ENCODE results near the gene ING5.

Gene ING5

DNA sequence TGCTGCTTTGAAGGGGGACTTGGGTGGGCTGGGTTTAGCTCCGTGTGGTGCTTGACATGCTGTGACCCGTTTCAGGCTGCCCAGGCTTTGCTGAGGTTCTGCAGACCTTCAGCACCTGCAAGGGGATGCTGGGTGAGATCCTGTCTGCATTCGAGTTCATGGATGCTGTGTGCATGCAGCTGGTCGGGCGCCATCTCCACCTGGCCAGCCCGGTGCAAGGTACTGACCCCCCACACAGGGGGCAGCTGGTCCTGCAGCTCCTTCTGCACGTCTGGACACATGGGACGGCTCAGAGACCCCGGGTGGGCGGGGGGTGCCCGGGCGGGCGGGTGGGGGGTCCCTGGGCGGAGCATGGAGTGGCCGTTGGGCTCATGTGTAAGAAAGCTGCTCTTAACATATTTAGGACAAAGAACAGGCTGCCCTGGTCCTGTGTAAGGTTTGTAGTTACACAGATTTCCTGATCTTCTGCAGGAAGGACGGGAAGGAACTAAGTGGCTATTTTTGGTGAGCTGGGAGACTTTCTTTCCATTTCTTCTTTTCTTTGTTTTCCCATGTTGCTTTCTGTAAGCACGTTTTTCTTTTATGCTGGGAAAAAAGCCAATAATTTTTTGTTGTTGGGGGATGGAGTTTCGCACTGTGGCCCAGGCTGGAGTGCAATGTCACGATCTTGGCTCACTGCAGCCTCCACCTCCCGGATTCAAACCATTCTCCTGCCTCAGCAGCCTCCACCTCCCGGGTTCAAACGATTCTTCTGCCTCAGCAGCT lies 48.4 kb downstream of the ING5 start:
- DNase-seq, result no peak
- peaks cover 2% of the 10 kb centered on the region; the same call in 1 of the 2 replicates for H4K20me1 ChIP-seq (ENCODE audit: insufficient read depth, low read length)
- no peak for ATAC-seq (ENCODE audit: insufficient read depth, low read depth)
- H3K4me2 ChIP-seq (ENCODE audit: insufficient read depth, low read length), result no peak overlapping the region
- no peaks in the 10 kb centered on the region for H3K4me1 ChIP-seq (ENCODE audit: insufficient read depth, low read length)
- H2AFZ ChIP-seq (ENCODE audit: low read depth, low read length), result no peak overlapping the region
- H3K9ac ChIP-seq (ENCODE audit: low read depth, low read length), result no peak overlapping the region
- H3K27me3 ChIP-seq (ENCODE audit: insufficient read depth, low read length, poor library complexity), result no peaks in the 10 kb centered on the region
- H3K79me2 ChIP-seq (ENCODE audit: insufficient read depth, low read length), result no peaks in the 10 kb centered on the region
- peaks cover 41% of the 10 kb centered on the region for H3K36me3 ChIP-seq (ENCODE audit: insufficient read depth, low read length)
- H3K9me3 ChIP-seq (ENCODE audit: insufficient read depth, low read length, severe bottlenecking), result no peaks in the 10 kb centered on the region
- H3K27ac ChIP-seq (ENCODE audit: low read length), result no peak overlapping the region
- TF ChIP-seq, protein P1, sequence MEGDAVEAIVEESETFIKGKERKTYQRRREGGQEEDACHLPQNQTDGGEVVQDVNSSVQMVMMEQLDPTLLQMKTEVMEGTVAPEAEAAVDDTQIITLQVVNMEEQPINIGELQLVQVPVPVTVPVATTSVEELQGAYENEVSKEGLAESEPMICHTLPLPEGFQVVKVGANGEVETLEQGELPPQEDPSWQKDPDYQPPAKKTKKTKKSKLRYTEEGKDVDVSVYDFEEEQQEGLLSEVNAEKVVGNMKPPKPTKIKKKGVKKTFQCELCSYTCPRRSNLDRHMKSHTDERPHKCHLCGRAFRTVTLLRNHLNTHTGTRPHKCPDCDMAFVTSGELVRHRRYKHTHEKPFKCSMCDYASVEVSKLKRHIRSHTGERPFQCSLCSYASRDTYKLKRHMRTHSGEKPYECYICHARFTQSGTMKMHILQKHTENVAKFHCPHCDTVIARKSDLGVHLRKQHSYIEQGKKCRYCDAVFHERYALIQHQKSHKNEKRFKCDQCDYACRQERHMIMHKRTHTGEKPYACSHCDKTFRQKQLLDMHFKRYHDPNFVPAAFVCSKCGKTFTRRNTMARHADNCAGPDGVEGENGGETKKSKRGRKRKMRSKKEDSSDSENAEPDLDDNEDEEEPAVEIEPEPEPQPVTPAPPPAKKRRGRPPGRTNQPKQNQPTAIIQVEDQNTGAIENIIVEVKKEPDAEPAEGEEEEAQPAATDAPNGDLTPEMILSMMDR (IDR thresholded peaks at IDR 0.05; ENCODE audit: borderline replicate concordance, extremely low read depth, low read length, poor library complexity, severe bottlenecking), result no peak
- no peak for TF ChIP-seq EZH2 (IDR thresholded peaks at IDR 0.05; ENCODE audit: borderline replicate concordance, low read depth, low read length, severe bottlenecking)
- H3K4me3 ChIP-seq (ENCODE audit: low read depth in 1 of 2, low read length in 2 of 2), result no peak overlapping the region

DNA sequence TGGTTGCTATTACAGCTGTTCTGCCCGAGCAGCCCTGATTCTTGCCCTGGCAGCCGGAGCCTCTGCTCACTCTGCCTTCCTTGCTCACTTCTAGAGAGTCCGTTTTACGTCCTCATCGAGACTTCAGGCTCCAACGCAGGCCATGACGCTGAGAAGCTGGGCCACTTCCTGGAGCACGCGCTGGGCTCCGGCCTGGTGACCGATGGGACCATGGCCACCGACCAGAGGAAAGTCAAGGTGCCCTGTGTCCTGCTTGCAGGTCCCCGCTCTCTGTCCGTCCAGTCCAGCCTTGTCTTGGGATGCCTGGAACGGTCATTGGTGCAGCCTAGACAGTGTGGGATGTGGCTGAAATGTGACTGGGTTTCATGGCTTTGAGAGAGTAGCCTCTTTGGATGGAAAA lies 49.3 kb downstream of the ING5 start:
- Histone ChIP-seq H3K4me2 (ENCODE audit: insufficient read depth, low read length) (no peak overlapping the region), H3K9me3 (ENCODE audit: insufficient read depth, low read length, severe bottlenecking) (no peaks in the 10 kb centered on the region), H3K4me1 (ENCODE audit: insufficient read depth, low read length) (no peaks in the 10 kb centered on the region), H3K9ac (ENCODE audit: low read depth, low read length) (no peak overlapping the region), H3K27ac (ENCODE audit: low read length) (no peak overlapping the region), H3K79me2 (ENCODE audit: insufficient read depth, low read length) (no peaks in the 10 kb centered on the region), H2AFZ (ENCODE audit: low read depth, low read length) (no peak overlapping the region), H3K4me3 (ENCODE audit: low read depth in 1 of 2, low read length in 2 of 2) (no peak overlapping the region), H3K36me3 (ENCODE audit: insufficient read depth, low read length) (peaks cover 41% of the 10 kb centered on the region), H3K27me3 (ENCODE audit: insufficient read depth, low read length, poor library complexity) (no peaks in the 10 kb centered on the region), H4K20me1 (ENCODE audit: insufficient read depth, low read length) (peaks cover 2% of the 10 kb centered on the region; the same call in 1 of the 2 replicates)
- DNase-seq (no peak), ATAC-seq (ENCODE audit: insufficient read depth, low read depth) (no peak)
- TF ChIP-seq, protein P1 (IDR thresholded peaks at IDR 0.05; ENCODE audit: borderline replicate concordance, extremely low read depth, low read length, poor library complexity, severe bottlenecking), result no peak
- TF ChIP-seq EZH2 (IDR thresholded peaks at IDR 0.05; ENCODE audit: borderline replicate concordance, low read depth, low read length, severe bottlenecking), result no peak

GRCh38 chr2:241751776-241752175 lies 49.9 kb downstream of the ING5 start:
- Histone ChIP-seq H3K36me3 (ENCODE audit: insufficient read depth, low read length) (peaks cover 43% of the 10 kb centered on the region), H3K9me3 (ENCODE audit: insufficient read depth, low read length, severe bottlenecking) (no peaks in the 10 kb centered on the region), H2AFZ (ENCODE audit: low read depth, low read length) (no peak overlapping the region), H4K20me1 (ENCODE audit: insufficient read depth, low read length) (peaks cover 2% of the 10 kb centered on the region; the same call in 1 of the 2 replicates), H3K79me2 (ENCODE audit: insufficient read depth, low read length) (no peaks in the 10 kb centered on the region), H3K27me3 (ENCODE audit: insufficient read depth, low read length, poor library complexity) (no peaks in the 10 kb centered on the region), H3K4me1 (ENCODE audit: insufficient read depth, low read length) (no peaks in the 10 kb centered on the region), H3K4me2 (ENCODE audit: insufficient read depth, low read length) (no peak overlapping the region), H3K9ac (ENCODE audit: low read depth, low read length) (no peak overlapping the region), H3K27ac (ENCODE audit: low read length) (no peak overlapping the region), H3K4me3 (ENCODE audit: low read depth in 1 of 2, low read length in 2 of 2) (no peak overlapping the region)
- DNase-seq, result no peak
- no peak for ATAC-seq (ENCODE audit: insufficient read depth, low read depth)
- no peak for TF ChIP-seq EZH2 (IDR thresholded peaks at IDR 0.05; ENCODE audit: borderline replicate concordance, low read depth, low read length, severe bottlenecking)
- TF ChIP-seq, protein P1 (IDR thresholded peaks at IDR 0.05; ENCODE audit: borderline replicate concordance, extremely low read depth, low read length, poor library complexity, severe bottlenecking), result no peak
